T-helper 1 cell (primary cell): Measurements from ENCODE around the gene DLL3.

Source experiments
- DNase-seq, 5 donors: peaks; one replicate each; pipeline ENCODE4 v3.0.0-alpha.2; 2012 to 2020

The DLL3 gene

GRCh38 chr19:39518975-39519374 lies 20.2 kb downstream of the DLL3 start:
- no peak for DNase-seq

- DNase-seq = no peak
Measured at GRCh38 chr19:39520541-39521484, 22.1 kb downstream of the DLL3 start.

GRCh38 chr19:39524495-39524894 lies 25.7 kb downstream of the DLL3 start:
- DNase-seq = no peak

- no peak for DNase-seq
Measured at GRCh38 chr19:39525205-39525604, 26.5 kb downstream of the DLL3 start.

- no peak for DNase-seq
Measured at GRCh38 chr19:39531834-39532232, 33.1 kb downstream of the DLL3 start.

- peak; percentile 90 to 96 (median 94) for DNase-seq
Measured at GRCh38 chr19:39532233-39533002, 33.7 kb downstream of the DLL3 start, which contains the start of gene EID2B. Gene EID2B (minus strand): TSS chr19:39532852. CDS start chr19:39532802, 50 bp downstream.

GRCh38 chr19:39533003-39533512 lies 34.3 kb downstream of the DLL3 start:
- DNase-seq = no peak

GRCh38 chr19:39533791-39534190 lies 35.0 kb downstream of the DLL3 start:
- DNase-seq = no peak

- peak in 1 of 5 donors; percentile 30 for DNase-seq
Measured at GRCh38 chr19:39539165-39539517, 40.4 kb downstream of the DLL3 start.

- DNase-seq = peak; percentile 85 to 95 (median 91)
Measured at GRCh38 chr19:39539518-39540332, 41.0 kb downstream of the DLL3 start, which contains the start of gene EID2. Gene EID2 (minus strand): TSS chr19:39540161. CDS start chr19:39540079, 82 bp downstream.

- DNase-seq = no peak
Measured at GRCh38 chr19:39540333-39540673, 41.6 kb downstream of the DLL3 start.

GRCh38 chr19:39542206-39542605 lies 43.5 kb downstream of the DLL3 start:
- DNase-seq = no peak

- no peak for DNase-seq
Measured at GRCh38 chr19:39543477-39543857, 44.7 kb downstream of the DLL3 start.

- DNase-seq = no peak
Measured at GRCh38 chr19:39544226-39544903, 45.6 kb downstream of the DLL3 start.

- peak in 1 of 5 donors; percentile 24 for DNase-seq
Measured at GRCh38 chr19:39544911-39545310, 46.2 kb downstream of the DLL3 start.

- DNase-seq = no peak
Measured at GRCh38 chr19:39546599-39546998, 47.9 kb downstream of the DLL3 start.

GRCh38 chr19:39550197-39550596 lies 51.5 kb downstream of the DLL3 start:
- no peak for DNase-seq

GRCh38 chr19:39553082-39553652 lies 54.4 kb downstream of the DLL3 start:
- DNase-seq = no peak

GRCh38 chr19:39554701-39555311 lies 56.1 kb downstream of the DLL3 start:
- no peak for DNase-seq

GRCh38 chr19:39555883-39556282 lies 57.1 kb downstream of the DLL3 start:
- DNase-seq = no peak
